Measurements from ENCODE around the gene RDX.

RDX gene

GRCh38 chr11:110125632-110126031, 170.8 kb downstream of the RDX start:
- DNase-seq = no peak
